Left cardiac atrium (tissue), 4 donors: ENCODE measurements around the gene CGB5. TPM values are rescaled to one million over a fixed set of nuclear protein-coding genes. Genes with fewer than 3 reads are reported as not detected.
"Not testable (repeated sequence)": the region's sequence is repeated elsewhere in the genome, so short reads cannot be mapped to it uniquely, and the experiment has no call there.

Experiments used
- ATAC-seq, 2 donors: fragments of 200-7000 bp; cut with Tn5 transposase; one replicate each; pipeline ENCODE4 v1.9.1; 2020; ENCODE audit warnings: mild to moderate bottlenecking in 2 of 2, moderate library complexity in 2 of 2
- DNase-seq: peaks from one replicate; pipeline ENCODE4 v3.0.0-alpha.2; 2020
- intact Hi-C, 2 donors: fragments of 100-400 bp; cut with DNase I; formaldehyde crosslinking; loops; one replicate each; pipeline versions ENCODE4 v1.14.1 to v1.15.1; 2022 to 2023
- long read RNA-seq: library from polyadenylated mRNA; unstranded; transcript quantifications from one replicate; pipeline ENCODE4 v2.0.0, GENCODE V29; 2021
- total RNA-seq, 2 donors: library from RNA; stranded (reverse); fragmentation: NEBNext Ultra II Directional; extraction: Animal tissue kit (Norgen Biotek cat#: 25700); gene quantifications; one replicate each; pipeline ENCODE4 v1.2.1, GENCODE V29; 2021
- donor health status: DM: no; HTN: yes; CAD: no.
- donor health status: DM: no; HTN: yes; CAD: no; lungs with severe emphysema.
- donor health status: DM: yes; HTN: yes; CAD: no.
- donor health status: Dilated cardiomyopathy.

CGB5 gene
- not detected for total RNA-seq
- long read RNA-seq = 0 reads

DNA sequence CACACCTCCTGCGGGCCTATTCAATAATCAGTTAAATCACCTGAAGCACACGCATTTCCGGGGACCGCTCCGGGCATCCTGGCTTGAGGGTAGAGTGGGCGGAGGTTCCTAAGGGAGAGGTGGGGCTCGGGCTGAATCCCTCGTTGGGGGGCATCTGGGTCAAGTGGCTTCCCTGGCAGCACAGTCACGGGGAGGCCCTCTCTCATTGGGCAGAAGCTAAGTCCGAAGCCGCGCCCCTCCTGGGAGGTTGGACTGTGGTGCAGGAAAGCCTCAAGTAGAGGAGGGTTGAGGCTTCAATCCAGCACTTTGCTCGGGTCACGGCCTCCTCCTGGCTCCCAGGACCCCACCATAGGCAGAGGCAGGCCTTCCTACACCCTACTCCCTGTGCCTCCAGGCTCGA is at the start of gene CGB5:
CGB5 (plus strand) TSS at position 301 of the 400 bp plus-strand sequence. CDS start 362 bp downstream, outside the sequence.
- intact Hi-C loops, ATAC-seq: not testable (repeated sequence)

DNA sequence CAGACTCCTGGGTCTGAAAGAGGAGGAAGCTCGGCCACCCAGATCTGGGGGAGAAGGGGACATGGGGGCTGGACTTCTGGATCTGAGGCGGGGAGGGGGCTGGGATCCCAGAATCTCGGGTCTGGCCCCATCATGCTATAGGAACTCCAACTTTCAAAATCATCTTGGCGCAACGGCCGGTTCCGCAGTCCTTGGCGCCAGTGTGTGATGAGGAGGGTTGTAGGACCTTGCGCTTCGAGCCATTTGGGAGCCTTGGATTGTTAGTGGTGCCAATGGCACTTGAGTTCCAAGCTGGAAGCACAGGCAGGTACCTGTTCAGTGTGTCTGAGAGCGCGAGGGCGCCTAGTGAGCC is 49.6 kb upstream of the CGB5 start:
- DNase-seq (no peak), ATAC-seq (no peak)
- intact Hi-C loops = loop anchor here in 1 of 2 donors (10.0 kb wide), 1 partner anchor 81 kb away; the partner anchor contains the start of gene KCNA7

More for the DNA sequence above, at the start of gene CGB5:
- not testable (repeated sequence) for DNase-seq

DNA sequence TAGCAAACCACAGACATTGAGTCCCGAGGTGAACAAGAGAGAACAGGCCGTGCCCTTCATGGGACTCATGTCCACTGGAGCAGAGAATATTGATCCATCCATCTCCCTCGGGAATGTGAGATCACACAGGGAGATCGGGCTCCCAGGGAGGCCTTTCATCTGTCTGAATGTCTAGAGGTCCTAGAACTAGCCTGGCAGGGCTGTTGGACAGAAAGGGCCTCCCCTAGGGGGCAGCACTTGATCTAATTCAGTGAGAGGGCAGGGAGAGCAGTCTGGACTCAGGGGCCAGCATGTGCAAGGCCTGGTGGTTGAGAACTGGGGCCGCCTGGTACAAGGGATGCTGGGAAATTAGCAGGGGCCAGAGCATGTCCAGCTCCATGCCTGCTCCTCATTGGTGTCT is 45.7 kb upstream of the CGB5 start:
- DNase-seq = peak; percentile 54
- no peak for ATAC-seq
- intact Hi-C loops = loop anchor here in 1 of 2 donors (10.0 kb wide), 1 partner anchor 77 kb away; the partner anchor contains the start of gene KCNA7

DNA sequence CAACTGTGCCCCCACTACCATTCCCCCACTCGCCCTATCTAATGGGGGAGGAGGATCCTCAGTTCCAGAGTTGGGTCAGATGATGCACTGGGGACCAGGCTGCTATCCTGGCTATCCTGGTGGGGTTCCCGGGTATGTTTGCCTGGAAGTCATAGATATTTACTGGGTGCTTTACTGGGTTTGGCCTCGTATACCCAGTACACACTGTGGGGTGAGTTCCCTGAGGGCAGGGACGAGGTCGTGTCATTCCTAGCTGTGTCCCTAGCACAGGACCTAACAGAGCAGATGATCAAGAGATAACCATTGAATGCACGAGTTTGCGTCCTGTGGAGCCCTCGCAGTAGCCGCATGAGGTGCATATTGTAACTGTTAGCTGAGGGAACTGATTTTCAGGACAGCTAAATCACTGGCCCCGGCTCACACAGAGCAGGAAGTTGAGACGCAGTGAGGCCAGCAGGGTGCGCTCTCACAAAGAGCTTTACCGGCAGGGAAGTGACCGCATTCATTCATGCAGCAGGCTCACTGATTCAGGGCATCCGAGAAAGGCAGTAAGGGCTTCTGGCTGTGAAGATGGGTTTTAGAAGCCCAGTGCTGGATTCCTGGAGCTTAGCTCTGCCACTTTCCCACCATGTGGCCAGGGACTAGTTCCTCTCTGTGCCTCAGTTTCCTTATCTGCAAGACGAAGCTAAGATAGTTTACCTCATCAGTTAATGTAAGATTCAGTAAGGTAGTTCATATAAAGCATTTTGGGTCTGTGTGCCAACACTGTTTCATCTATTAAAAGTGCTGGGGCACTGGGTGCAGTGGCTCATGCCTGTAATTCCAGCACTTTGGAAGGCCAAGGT is 43.9 kb upstream of the CGB5 start:
- intact Hi-C loops = loop anchor here in 1 of 2 donors (10.0 kb wide), 2 partner anchors 75 to 205 kb away; partner anchors contain the start of gene KCNA7
- peak; percentile 58 for DNase-seq
- ATAC-seq = peak; percentile 47 to 60

DNA sequence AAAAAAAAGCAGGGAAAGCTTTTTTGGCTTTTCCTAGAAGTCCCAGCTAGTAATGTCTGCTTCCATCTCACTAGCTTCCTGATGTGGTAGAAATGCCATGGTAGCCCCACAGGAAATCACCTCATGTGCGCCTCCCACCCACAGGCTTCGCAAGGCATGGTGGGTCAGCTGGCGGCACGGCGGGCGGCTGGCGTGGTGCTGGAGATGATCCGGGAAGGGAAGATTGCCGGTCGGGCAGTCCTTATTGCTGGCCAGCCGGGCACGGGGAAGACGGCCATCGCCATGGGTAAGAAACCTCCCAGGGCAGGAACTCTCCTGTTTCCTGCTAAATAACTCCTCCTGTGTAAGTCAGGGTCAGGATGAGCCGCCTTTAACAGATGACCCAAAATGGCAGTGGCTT is 39.5 kb upstream of the CGB5 start:
- ATAC-seq = no peak
- no peak for DNase-seq
- intact Hi-C loops = loop anchor here in 1 of 2 donors (10.0 kb wide), 1 partner anchor 201 kb away; no protein-coding TSS in a partner anchor

DNA sequence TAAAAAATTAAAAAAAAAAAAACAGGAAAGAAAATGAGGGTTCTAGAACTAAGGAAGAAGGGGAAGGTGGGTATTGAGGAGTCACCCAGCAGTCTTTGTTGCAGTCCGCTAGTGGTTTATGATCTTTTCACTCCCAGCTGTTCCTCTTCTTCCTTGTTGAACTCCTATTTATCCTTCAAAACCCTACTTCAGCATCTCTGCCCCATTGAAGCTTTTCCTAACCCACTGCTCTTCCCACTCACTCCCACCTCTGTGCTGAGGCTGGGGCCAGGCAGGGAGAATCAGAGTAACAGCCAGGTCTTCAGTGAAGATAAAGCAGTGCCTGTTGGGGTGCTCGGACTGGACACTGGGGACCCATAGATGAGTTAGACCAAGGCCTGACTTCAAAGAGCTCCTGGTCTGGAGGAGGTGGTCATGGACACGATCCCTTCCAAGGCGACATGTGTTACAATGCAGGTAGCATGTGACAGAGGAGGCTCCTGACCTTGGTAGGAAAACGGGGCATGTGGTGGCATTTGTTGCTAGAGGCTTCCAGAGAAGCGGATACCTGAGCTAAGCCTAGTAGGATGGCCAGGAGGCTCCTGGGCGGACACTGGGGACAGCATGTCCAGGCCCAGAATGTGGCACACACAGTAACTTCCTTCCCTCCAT is 38.6 kb upstream of the CGB5 start:
- DNase-seq (no peak), ATAC-seq (no peak)
- intact Hi-C loops = loop anchor here in 1 of 2 donors (10.0 kb wide), 1 partner anchor 200 kb away; no protein-coding TSS in a partner anchor

DNA sequence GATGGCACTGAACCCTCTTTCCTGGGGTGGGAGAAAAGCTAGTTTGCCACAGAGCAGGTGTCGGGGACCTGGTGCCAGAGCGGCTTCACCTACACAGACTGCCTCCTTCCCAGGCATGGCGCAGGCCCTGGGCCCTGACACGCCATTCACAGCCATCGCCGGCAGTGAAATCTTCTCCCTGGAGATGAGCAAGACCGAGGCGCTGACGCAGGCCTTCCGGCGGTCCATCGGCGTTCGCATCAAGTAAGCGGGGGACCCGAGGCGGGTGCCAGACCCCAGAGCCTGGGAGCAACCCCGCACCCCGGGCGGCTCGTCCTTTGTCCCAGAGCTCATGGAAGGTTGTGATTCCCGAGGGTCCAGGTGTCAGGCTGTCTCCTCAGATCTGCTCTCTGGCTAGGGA is 36.7 kb upstream of the CGB5 start:
- intact Hi-C loops = loop anchor here in 1 of 2 donors (10.0 kb wide), 1 partner anchor 198 kb away; no protein-coding TSS in a partner anchor
- DNase-seq = no peak
- ATAC-seq = no peak

DNA sequence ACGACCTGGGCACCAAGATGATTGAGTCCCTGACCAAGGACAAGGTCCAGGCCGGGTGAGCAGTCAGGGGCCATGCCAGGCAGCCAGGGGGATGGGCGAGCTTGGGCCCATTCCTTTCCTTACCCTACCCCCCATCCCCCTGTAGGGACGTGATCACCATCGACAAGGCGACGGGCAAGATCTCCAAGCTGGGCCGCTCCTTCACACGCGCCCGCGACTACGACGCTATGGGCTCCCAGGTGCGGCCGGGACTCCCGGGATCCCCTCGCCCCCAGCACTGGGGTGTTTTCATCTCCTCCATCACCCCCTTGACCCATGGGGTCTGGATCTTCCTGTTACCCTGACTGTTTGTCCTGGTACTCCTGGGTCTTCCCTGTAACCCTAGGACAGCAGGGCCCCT is 33.8 kb upstream of the CGB5 start:
- DNase-seq = no peak
- no peak for ATAC-seq
- intact Hi-C loops = loop anchor here in 1 of 2 donors (10.0 kb wide), 1 partner anchor 195 kb away; no protein-coding TSS in a partner anchor

DNA sequence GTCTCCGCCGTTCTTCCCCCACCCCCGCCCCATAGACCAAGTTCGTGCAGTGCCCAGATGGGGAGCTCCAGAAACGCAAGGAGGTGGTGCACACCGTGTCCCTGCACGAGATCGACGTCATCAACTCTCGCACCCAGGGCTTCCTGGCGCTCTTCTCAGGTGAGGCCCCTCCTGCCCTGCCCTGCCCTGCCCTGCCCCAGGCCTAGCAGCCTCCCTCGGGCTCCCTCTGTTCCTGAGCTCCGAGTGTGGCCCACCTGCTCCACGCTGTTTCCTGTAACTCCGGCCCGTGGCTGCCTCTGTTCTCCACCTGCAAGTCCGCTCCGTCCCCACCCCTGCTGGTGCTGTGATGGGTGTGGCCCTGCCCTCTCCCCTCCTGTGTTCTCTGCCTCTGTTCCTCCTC is 33.2 kb upstream of the CGB5 start:
- intact Hi-C loops = no loop called here
- ATAC-seq (no peak), DNase-seq (no peak)

DNA sequence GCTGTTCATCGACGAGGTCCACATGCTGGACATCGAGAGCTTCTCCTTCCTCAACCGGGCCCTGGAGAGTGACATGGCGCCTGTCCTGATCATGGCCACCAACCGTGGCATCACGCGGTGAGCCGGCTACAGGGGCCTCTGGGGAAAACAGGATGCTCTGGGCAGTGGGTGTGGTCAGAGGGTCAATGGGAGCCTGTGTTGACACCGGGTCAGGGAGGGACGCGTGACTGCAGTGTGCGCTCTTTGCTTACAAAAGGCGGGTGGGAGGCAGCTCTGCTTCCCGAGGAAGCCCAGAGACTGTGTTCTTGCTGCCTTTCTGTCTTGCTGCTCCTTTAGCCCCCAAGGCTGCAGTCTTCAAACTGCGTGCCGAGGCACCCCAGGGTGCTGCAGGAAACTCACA is 32.5 kb upstream of the CGB5 start:
- ATAC-seq = no peak
- intact Hi-C loops = no loop called here
- DNase-seq = no peak

DNA sequence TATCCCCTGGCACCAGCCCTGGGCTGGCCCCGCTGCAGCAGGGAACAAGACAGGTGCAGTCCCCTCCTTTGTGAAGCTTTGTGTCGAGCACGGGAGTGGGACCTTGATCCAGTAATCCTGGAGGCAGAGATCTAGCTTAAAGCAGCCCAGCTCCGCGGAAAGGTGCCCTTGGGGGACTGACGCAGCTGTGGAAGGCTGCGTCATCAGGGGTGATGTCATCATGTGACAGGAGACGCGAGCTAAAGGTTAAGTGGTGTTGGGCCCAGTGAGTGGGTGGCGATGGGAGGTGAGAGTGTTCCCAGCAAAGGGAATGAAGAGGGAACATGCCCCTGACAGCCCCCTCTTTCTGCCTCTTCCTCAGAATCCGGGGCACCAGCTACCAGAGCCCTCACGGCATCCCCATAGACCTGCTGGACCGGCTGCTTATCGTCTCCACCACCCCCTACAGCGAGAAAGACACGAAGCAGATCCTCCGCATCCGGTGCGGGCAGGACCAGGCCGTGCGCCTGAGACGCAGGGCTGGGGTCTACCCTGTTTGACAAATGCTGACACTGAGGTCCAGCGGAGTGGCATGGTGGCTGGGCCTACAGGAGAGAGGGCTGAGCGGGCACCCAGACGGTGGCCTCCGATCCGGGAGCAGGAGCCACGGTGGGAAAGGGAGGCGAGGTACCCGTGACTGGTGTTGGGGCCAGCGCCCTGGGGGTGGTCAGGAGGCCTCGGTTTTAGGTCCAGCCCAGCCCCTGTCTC is 29.4 kb upstream of the CGB5 start:
- DNase-seq = peak; percentile 49
- no peak for ATAC-seq
- intact Hi-C loops = no loop called here

GRCh38 chr19:49014870-49015255 is 28.8 kb upstream of the CGB5 start:
- intact Hi-C loops = no loop called here
- DNase-seq (no peak), ATAC-seq (no peak)

- DNase-seq = no peak
- intact Hi-C loops = no loop called here
These were observed 27.4 kb upstream of the CGB5 start for GRCh38 chr19:49016067-49016839.

GRCh38 chr19:49017041-49017665 is 26.5 kb upstream of the CGB5 start, which contains the start of gene LHB:
Gene LHB, minus strand, starts transcription at chr19:49017091. Its CDS starts 10 bp downstream, at chr19:49017081.
- DNase-seq (no peak), ATAC-seq (no peak)
- intact Hi-C loops = no loop called here

More at GRCh38 chr19:49016067-49016839, 27.4 kb upstream of the CGB5 start:
- no peak for ATAC-seq

- intact Hi-C loops = no loop called here
- ATAC-seq (peak; percentile 70 to 74), DNase-seq (peak; percentile 73)
These were observed 25.8 kb upstream of the CGB5 start for GRCh38 chr19:49017666-49018351.

- ATAC-seq (peak; percentile 19 to 35), DNase-seq (peak; percentile 41)
- intact Hi-C loops = not testable (repeated sequence)
These were observed 25.0 kb upstream of the CGB5 start for GRCh38 chr19:49018388-49019241.
